ENCODE data around the gene ZNF276.

The ZNF276 gene

DNA sequence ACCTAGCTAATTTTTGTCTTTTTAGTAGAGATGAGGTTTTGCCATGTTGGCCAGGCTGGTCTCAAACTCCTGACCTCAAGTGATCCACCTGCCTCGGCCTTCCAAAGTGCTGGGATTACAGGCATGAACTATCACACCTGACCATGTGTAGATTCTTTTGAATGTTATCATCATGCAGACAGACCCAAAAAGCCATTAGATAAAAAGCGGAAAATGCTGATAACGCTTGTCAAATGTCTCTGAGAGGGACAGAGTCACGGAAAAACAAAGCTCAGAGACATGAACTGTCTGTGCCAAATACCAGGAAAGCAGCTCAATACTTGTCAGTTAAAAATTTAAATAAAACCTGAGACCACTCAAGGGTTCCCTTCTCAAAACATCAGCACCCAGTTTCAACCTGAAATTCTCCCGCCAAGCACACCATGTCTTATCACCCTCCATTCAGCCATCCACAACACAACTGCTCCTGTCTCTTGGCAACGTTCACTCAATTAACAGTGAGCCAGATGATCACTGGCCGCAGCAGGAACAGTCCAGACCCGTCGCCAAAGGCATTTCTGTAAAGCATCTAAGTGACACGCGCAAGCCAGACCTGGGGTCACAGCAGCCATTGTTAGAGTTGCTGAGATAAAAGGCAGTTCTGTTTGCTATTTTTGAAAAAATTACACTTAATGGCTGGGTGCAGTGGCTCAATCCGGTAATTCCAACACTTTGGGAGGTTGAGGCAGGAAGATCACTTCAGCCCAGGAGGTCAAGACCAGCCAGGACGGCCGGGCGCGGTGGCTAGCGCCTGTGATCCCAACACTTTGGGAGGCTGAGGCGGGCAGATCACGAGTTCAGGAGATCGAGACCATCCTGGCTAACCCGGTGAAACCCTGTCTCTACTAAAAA lies 65.4 kb downstream of the ZNF276 start:
- no peak for DNase-seq (ENCODE audit: low read depth)

DNA sequence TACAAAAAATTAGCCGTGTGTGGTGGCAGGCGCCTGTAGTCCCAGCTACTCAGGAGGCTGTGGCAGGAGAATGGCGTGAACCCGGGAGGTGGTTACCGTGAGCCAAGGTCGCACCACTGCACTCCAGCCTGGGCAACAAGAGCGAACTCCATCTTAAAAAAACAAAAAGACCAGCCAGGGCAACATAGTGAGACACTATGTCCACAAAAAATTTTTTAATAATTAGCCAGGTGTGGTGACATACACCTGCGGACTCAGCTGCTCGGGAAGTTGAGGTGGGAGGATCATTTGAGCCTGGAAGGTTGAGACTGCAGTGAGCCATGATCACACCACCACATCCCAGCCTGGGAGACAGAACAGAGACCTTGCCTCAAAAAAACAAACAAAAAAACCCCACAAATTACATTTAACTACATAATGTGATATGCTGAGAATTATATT lies 66.0 kb downstream of the ZNF276 start:
- DNase-seq (ENCODE audit: low read depth): no peak
